Measurements from ENCODE around the gene CSF1R. TPM values are rescaled to one million over a fixed set of nuclear protein-coding genes. Genes with fewer than 3 reads are reported as not detected.

CSF1R gene
- total RNA-seq, 4 donors from 2014 or later = 7.5 to 17.0 (median 9.8) TPM

DNA sequence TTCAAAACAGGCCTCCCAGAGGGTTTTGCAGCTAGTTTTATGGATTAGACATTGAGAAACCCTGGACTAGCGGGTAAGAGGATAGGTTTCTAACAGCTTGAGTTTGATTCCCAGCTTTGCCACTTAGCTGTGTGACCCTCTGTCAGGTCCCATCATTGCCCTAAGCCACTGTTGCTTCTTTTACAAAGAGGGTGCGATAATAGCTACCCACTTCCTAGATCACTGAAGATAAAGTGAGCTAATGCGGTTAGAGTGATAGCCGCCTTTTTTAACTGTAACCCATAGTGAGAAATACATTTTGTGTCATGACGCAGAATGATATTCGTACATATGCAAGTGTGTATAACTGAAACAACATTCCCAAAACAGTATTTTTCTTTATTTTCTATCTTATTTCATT is 40.3 kb downstream of the CSF1R start:
- Histone ChIP-seq H3K9me3 (no peaks in the 10 kb centered on the region), H3K27ac (no peak overlapping the region), H3K36me3 (peaks cover 0 to 99% of the 10 kb centered on the region in 2 donors), H3K4me3 (no peak overlapping the region), H3K4me1 (peaks cover 35 to 36% of the 10 kb centered on the region in 2 donors), H3K27me3 (no peaks in the 10 kb centered on the region)
- DNase-seq = no peak
- intact Hi-C loops (cut with DNase I; ENCODE audit: low total_unique reads) (no loop called here), in situ Hi-C loops (cut with MboI; ENCODE audit: low sequenced_read_pairs in 4 of 4) (loop anchor here in 1 of 4 donors (25.0 kb wide), 1 partner anchor 166 kb away; no protein-coding TSS in a partner anchor)
- ATAC-seq = no peak
- TF ChIP-seq, protein P1, sequence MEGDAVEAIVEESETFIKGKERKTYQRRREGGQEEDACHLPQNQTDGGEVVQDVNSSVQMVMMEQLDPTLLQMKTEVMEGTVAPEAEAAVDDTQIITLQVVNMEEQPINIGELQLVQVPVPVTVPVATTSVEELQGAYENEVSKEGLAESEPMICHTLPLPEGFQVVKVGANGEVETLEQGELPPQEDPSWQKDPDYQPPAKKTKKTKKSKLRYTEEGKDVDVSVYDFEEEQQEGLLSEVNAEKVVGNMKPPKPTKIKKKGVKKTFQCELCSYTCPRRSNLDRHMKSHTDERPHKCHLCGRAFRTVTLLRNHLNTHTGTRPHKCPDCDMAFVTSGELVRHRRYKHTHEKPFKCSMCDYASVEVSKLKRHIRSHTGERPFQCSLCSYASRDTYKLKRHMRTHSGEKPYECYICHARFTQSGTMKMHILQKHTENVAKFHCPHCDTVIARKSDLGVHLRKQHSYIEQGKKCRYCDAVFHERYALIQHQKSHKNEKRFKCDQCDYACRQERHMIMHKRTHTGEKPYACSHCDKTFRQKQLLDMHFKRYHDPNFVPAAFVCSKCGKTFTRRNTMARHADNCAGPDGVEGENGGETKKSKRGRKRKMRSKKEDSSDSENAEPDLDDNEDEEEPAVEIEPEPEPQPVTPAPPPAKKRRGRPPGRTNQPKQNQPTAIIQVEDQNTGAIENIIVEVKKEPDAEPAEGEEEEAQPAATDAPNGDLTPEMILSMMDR (IDR thresholded peaks at IDR 0.05 in 4 of 5, conservative IDR thresholded peaks at IDR 0.05 in 1 of 5) = no peak
- no peak for TF ChIP-seq POLR2A (IDR thresholded peaks at IDR 0.05)

DNA sequence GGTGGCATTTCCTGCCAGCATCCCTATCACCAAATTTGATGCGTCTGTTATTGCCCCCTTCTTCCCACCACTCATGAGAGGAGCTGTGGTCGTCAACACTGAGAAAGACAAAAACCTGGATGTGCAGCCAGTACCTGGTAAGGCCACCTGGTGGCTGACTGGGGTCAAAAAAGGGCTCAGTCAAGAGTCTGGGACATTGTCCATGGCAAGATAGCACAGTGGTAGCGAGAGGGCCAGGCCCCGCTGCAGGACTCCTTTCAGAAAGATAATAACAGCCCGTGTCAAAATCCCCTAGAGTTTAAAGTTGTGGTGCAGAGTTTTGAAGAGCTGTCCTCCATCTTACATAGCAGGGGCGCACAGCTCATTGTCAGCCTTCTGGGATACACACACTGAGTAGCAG is 40.8 kb downstream of the CSF1R start:
- TF ChIP-seq, protein P1 (IDR thresholded peaks at IDR 0.05 in 4 of 5, conservative IDR thresholded peaks at IDR 0.05 in 1 of 5) = no peak
- no peak for TF ChIP-seq POLR2A (IDR thresholded peaks at IDR 0.05)
- Histone ChIP-seq H3K4me1 (peaks cover 35 to 36% of the 10 kb centered on the region in 2 donors), H3K4me3 (no peak overlapping the region), H3K27ac (no peak overlapping the region), H3K27me3 (no peaks in the 10 kb centered on the region), H3K36me3 (peaks cover 0 to 99% of the 10 kb centered on the region in 2 donors), H3K9me3 (no peaks in the 10 kb centered on the region)
- in situ Hi-C loops (cut with MboI; ENCODE audit: low sequenced_read_pairs in 4 of 4) (loop anchor here in 1 of 4 donors (25.0 kb wide), 1 partner anchor 167 kb away; no protein-coding TSS in a partner anchor), intact Hi-C loops (cut with DNase I; ENCODE audit: low total_unique reads) (no loop called here)
- ATAC-seq = no peak
- no peak for DNase-seq

DNA sequence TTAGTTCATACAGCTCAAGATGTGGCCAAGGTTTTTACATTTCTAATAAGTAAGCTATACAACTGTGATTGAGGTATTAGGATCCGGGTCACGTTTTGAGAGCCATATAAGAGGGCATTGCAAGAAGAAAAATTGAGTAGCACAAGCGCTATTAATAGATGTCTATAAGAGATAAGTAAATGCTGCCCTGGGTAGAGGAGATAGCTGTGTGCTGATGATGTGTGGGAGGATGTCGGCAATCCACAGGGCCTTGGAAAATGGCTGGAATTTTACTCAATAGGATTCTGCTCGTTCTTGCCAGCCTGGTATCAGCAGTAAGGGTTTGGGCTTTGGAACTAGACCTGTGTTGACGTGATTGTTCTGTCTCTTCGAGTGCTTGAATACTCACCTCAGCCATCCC is 41.6 kb downstream of the CSF1R start:
- Histone ChIP-seq H3K9me3 (no peaks in the 10 kb centered on the region), H3K36me3 (peaks cover 0 to 99% of the 10 kb centered on the region in 2 donors), H3K4me1 (peaks cover 35 to 36% of the 10 kb centered on the region in 2 donors), H3K27me3 (no peaks in the 10 kb centered on the region), H3K27ac (no peak overlapping the region), H3K4me3 (no peak overlapping the region)
- ATAC-seq (no peak), DNase-seq (no peak)
- in situ Hi-C loops (cut with MboI; ENCODE audit: low sequenced_read_pairs in 4 of 4) = loop anchor here in 1 of 4 donors (25.0 kb wide), 1 partner anchor 168 kb away; no protein-coding TSS in a partner anchor
- no peak for TF ChIP-seq POLR2A (IDR thresholded peaks at IDR 0.05)
- intact Hi-C loops (cut with DNase I; ENCODE audit: low total_unique reads) = no loop called here

DNA sequence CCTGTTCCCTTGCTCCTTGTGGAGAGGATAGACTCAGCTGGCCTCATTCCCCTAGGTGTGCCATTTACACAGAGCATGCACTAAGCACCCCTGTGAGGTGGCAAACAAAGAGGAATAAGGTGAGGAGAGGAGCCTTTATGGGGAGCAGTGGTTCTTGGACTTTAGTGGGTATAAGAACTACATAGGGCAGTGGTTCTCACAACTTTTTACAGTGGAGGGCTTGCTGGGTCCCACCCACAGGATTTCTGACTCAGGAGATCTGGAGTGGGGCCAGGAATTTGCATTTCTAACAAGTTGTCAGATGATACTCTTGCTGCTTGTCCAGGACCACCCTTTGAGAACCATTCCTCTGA is 42.0 kb downstream of the CSF1R start:
- Histone ChIP-seq H3K9me3 (no peaks in the 10 kb centered on the region), H3K4me1 (peaks cover 35 to 36% of the 10 kb centered on the region in 2 donors), H3K36me3 (peaks cover 0 to 99% of the 10 kb centered on the region in 2 donors), H3K27ac (no peak overlapping the region), H3K4me3 (no peak overlapping the region), H3K27me3 (no peaks in the 10 kb centered on the region)
- in situ Hi-C loops (cut with MboI; ENCODE audit: low sequenced_read_pairs in 4 of 4) = loop anchor here in 1 of 4 donors (25.0 kb wide), 1 partner anchor 168 kb away; no protein-coding TSS in a partner anchor
- intact Hi-C loops (cut with DNase I; ENCODE audit: low total_unique reads) = no loop called here
- no peak for TF ChIP-seq POLR2A (IDR thresholded peaks at IDR 0.05)
- TF ChIP-seq, protein P1 (IDR thresholded peaks at IDR 0.05 in 4 of 5, conservative IDR thresholded peaks at IDR 0.05 in 1 of 5) = no peak
- ATAC-seq = no peak
- DNase-seq = no peak

DNA sequence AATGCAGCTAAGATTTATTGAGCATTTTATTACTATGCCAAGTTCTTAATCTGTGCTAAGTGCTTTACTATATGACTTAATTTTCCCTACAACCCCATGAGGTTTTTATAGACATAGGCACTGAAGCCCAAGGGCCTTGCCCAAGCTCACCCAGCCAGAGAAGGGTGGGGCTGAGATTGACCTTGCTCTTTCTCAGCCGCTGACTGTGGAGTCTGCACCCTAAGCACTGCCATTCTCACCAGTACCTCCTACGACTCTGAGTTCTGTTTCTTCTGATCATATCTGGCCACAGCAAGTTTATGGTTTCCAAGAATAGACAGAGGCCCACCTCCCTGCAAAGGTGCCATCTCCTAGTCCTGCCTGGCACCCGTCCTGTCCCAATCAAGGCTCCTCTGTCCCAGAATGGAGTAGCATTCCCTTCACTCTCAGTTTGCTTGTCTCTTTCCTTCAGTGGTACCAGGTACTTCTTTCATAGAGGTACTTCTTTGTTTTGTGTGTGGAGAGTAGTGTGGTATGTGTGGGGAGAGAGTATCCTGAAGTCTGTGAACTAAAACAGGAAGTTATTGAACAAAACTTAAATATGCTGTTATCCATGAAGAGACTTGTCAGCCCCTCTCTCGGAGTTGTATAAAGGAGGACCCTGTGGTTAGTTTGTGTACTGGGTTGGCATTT is 42.6 kb downstream of the CSF1R start:
- peak overlapping the region in 3 of 4 donors; percentile 45 to 57 (median 53) for H3K27ac ChIP-seq
- DNase-seq (no peak), ATAC-seq (peak in 1 of 2 donors; percentile 78)
- H3K9me3 ChIP-seq = no peaks in the 10 kb centered on the region
- intact Hi-C loops (cut with DNase I; ENCODE audit: low total_unique reads) (no loop called here), in situ Hi-C loops (cut with MboI; ENCODE audit: low sequenced_read_pairs in 4 of 4) (loop anchor here in 1 of 4 donors (25.0 kb wide), 1 partner anchor 169 kb away; no protein-coding TSS in a partner anchor)
- H3K36me3 ChIP-seq = peaks cover 0 to 98% of the 10 kb centered on the region in 2 donors
- H3K4me1 ChIP-seq = peaks cover 35 to 36% of the 10 kb centered on the region in 2 donors
- no peak overlapping the region for H3K4me3 ChIP-seq
- H3K27me3 ChIP-seq = no peaks in the 10 kb centered on the region
- TF ChIP-seq POLR2A (IDR thresholded peaks at IDR 0.05) = no peak
- TF ChIP-seq, protein P1 (IDR thresholded peaks at IDR 0.05 in 4 of 5, conservative IDR thresholded peaks at IDR 0.05 in 1 of 5) = no peak
